C4-2B (cell line): ENCODE results near the gene EXD3.

Experiments used
- ZFX ChIP-seq: fragments of 450-650 bp; IDR thresholded peaks from 2 replicates; pipeline ENCODE4 v1.6.1; 2017
- TF ChIP-seq, protein P1 (sequence below): fragments of 450-650 bp; conservative IDR thresholded peaks from 2 replicates; pipeline ENCODE4 v1.5.1; 2017; ENCODE audit warnings: mild to moderate bottlenecking

DNA sequence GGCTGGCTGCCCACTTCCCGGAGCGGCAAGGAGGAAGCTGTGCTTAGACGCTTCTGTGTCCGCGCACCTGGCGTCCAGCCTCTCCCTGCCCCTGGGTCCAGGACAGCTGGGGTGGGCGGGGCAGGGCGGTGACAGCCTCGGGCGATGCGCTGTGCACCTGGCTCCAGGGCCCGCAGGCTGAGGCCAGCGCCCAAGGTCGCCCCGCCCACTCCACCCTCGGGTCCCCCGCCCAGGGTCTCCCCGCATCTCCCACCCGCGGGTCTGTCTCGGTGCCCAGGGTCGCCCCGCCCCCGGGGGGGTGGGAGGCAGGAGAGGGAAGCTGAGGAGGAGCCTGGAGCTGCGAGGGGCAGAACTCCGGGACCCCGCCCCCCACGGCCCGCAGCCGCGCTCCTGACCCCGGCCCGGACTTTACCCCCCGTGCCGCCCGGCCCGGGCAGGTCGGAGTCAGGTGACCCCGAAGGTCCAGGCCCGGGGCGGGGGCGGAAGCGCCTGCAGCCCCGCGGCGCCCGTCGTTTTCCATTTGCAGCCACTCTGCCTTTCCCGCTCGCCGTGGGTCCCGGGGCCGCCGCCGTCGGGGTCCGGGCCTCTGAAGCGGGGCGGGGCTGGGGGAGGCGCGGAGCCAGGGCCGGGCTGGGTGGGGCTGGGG lies 18.4 kb upstream of the EXD3 start, which contains the start of gene ENTPD8:
- TF ChIP-seq, protein P1, sequence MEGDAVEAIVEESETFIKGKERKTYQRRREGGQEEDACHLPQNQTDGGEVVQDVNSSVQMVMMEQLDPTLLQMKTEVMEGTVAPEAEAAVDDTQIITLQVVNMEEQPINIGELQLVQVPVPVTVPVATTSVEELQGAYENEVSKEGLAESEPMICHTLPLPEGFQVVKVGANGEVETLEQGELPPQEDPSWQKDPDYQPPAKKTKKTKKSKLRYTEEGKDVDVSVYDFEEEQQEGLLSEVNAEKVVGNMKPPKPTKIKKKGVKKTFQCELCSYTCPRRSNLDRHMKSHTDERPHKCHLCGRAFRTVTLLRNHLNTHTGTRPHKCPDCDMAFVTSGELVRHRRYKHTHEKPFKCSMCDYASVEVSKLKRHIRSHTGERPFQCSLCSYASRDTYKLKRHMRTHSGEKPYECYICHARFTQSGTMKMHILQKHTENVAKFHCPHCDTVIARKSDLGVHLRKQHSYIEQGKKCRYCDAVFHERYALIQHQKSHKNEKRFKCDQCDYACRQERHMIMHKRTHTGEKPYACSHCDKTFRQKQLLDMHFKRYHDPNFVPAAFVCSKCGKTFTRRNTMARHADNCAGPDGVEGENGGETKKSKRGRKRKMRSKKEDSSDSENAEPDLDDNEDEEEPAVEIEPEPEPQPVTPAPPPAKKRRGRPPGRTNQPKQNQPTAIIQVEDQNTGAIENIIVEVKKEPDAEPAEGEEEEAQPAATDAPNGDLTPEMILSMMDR: no peak
- no peak for TF ChIP-seq ZFX
